ENCODE data around the gene CCNQ. TPM values are rescaled to one million over a fixed set of nuclear protein-coding genes. Genes with fewer than 3 reads are reported as not detected.

The CCNQ gene
- total and polyA plus RNA-seq, 10 of the 15 experiments (the other 5 are each of a cell fraction or from before 2014, with no cell fraction given) = 0.45 to 36.2 (median 18.2) TPM

DNA sequence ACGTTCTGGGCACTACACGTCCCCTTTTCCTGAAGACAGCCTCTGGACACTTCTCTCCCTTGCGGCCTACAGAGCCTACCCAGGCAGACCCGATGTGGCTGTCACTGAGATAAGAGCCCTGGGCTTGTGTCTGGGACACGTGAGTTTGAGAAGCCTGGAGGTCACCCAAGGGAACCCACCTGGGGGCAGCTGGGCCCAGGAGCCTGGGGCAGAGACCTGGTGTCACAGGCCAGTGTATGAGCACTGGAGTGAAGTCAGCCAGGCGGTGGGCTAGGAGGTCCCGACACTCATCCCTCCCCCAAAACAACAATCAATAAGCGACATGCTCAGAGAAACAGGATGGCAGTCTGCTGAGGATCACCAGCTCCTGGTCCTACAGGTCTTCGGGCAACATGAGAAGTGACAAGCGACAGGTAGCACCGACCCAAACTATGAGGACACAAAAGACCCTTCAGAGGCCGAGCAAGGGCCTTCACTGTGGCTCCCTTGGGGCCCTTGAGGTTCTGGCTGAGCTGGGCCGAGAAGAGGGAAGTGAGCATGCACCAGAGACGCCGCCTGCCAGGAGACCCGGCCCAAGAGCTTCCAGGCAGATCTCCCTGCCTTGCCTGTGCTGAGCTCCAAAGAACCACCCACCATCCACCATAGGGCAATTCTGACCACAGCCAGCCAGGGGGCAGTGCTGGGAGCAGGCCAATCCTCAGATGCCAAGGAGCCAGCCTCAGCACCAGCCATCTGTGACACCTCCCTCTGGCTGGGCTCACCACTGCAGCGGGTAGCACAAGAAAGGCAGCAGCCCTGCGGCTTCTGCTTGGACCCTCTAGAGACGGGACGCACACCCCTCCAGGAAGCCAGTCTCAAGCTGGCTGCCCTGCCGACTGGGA is 37.1 kb upstream of the CCNQ start:
- peaks cover 0 to 2% of the 10 kb centered on the region in 2 experiments; a peak in 1 of 4 replicates for H3K27me3 ChIP-seq (replicated peaks in 1 of 2; ENCODE audit: control insufficient read depth in 2 of 2, insufficient read depth in 2 of 2, low read length in 1 of 2)
- no TSS peak for BruUV-seq (replicated peaks)
- no peaks in the 10 kb centered on the region; the same call in 2 of the 3 replicates for H3K9me3 ChIP-seq (replicated peaks; ENCODE audit: control insufficient read depth, insufficient read depth, low read length)
- ChIA-PET CTCF (interaction anchor here (0.6 to 2.2 kb wide), 2 partner anchors 32 to 36 kb away, joined by 4 to 6 read pairs; no protein-coding TSS in a partner anchor), RAD21 (ENCODE audit: unreplicated experiment) (no interaction called here), POLR2A (no interaction called here), SMC1A (ENCODE audit: uncharacterized antibody, unreplicated experiment) (interaction anchor here (0.6 kb wide), 1 partner anchor 27 kb away, joined by 3 read pairs; no protein-coding TSS in a partner anchor)
- in situ Hi-C loops (cut with MboI) = no loop called here
- no peak overlapping the region for H3K27ac ChIP-seq (ENCODE audit: control insufficient read depth, insufficient read depth)
- H3K4me3 ChIP-seq = no peak overlapping the region
- no peak overlapping the region for H2AFZ ChIP-seq (ENCODE audit: control insufficient read depth, low read depth, low read length)
- WGBS (ENCODE audit: insufficient coverage, insufficient replicate concordance, low lambda C conversion rate, missing lambda C conversion rate) = 21% methylated on average over 20 of the region's 21 CpGs
- ATAC-seq (peak; percentile 91), DNase-seq (ENCODE audit: low read depth, low spot score) (no peak), FAIRE-seq (no peak)
- H3K79me2 ChIP-seq (ENCODE audit: control insufficient read depth, insufficient read depth, low read length) = no peaks in the 10 kb centered on the region
- H3K9ac ChIP-seq (ENCODE audit: control insufficient read depth, insufficient read depth, low read length) = no peak overlapping the region
- intact Hi-C loops (cut with micrococcal nuclease; ENCODE audit: unreplicated experiment) = no loop called here
- no peaks in the 10 kb centered on the region for H3K36me3 ChIP-seq (ENCODE audit: control insufficient read depth in 2 of 2, insufficient read depth in 2 of 2, low read length in 1 of 2)
- H3K4me2 ChIP-seq (ENCODE audit: control insufficient read depth, insufficient read depth) = no peak overlapping the region
- H4K20me1 ChIP-seq (ENCODE audit: control insufficient read depth, insufficient read depth) = no peaks in the 10 kb centered on the region
- TF ChIP-seq BCL11A (IDR thresholded peaks at IDR 0.05; ENCODE audit: low read depth, low read length) (no peak), POLR2AphosphoS5 (IDR thresholded peaks at IDR 0.05; ENCODE audit: low read length) (no peak), PAX5 (IDR thresholded peaks at IDR 0.05; ENCODE audit: borderline replicate concordance, low read depth, low read length) (no peak), RUNX3 (IDR thresholded peaks at IDR 0.05; ENCODE audit: low read length) (peak; percentile 58), IKZF1 (conservative IDR thresholded peaks at IDR 0.05) (no peak), POLR2A (IDR thresholded peaks at IDR 0.05; ENCODE audit: low read depth, low read length) (no peak), MEF2B (IDR thresholded peaks at IDR 0.05; ENCODE audit: partially characterized antibody, poor library complexity, severe bottlenecking) (no peak), MYB (IDR thresholded peaks at IDR 0.05; ENCODE audit: borderline replicate concordance, low read depth, low read length) (no peak)
- TF ChIP-seq, protein P1, sequence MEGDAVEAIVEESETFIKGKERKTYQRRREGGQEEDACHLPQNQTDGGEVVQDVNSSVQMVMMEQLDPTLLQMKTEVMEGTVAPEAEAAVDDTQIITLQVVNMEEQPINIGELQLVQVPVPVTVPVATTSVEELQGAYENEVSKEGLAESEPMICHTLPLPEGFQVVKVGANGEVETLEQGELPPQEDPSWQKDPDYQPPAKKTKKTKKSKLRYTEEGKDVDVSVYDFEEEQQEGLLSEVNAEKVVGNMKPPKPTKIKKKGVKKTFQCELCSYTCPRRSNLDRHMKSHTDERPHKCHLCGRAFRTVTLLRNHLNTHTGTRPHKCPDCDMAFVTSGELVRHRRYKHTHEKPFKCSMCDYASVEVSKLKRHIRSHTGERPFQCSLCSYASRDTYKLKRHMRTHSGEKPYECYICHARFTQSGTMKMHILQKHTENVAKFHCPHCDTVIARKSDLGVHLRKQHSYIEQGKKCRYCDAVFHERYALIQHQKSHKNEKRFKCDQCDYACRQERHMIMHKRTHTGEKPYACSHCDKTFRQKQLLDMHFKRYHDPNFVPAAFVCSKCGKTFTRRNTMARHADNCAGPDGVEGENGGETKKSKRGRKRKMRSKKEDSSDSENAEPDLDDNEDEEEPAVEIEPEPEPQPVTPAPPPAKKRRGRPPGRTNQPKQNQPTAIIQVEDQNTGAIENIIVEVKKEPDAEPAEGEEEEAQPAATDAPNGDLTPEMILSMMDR (IDR thresholded peaks at IDR 0.05 in 2 of 3, conservative IDR thresholded peaks at IDR 0.05 in 1 of 3; ENCODE audit: control insufficient read depth in 2 of 3, extremely low read depth in 1 of 3, insufficient read depth in 1 of 3, low read depth in 3 of 3, low read length in 3 of 3) = peak; percentile 23 to 45 (median 33); a peak in 4 of 6 replicates
- no peaks in the 10 kb centered on the region for H3K4me1 ChIP-seq (ENCODE audit: control insufficient read depth, insufficient read depth, low read length)

Measured in GM12878 (cell line).